Gastrocnemius medialis (tissue), 4 donors: ENCODE results near the gene USP2. TPM values are rescaled to one million over a fixed set of nuclear protein-coding genes. Genes with fewer than 3 reads are reported as not detected.

Experiments used
- ATAC-seq, 2 donors: fragments of 150-250 bp; one replicate each; pipeline ENCODE4 v1.9.1; 2016
- DNase-seq, 2 donors: peaks; one replicate each; pipeline ENCODE4 v3.0.0-alpha.2; 2019
- H3K27ac ChIP-seq, 4 donors: fragments of 200-600 bp; sonication (generic); 1 replicate in 1 of 4; 2 replicates in 3 of 4; pipeline ENCODE4 v1.5.1; 2016 to 2018; ENCODE audit warnings: mild to moderate bottlenecking in 2 of 4, moderate library complexity in 1 of 4
- H3K27me3 ChIP-seq, 3 donors: fragments of 200-600 bp; sonication (generic) in 2 of 3; 1 replicate in 1 of 3; 2 replicates in 2 of 3; pipeline versions ENCODE4 v1.5.1 to v1.6.0; 2016 to 2019; ENCODE audit warnings: mild to moderate bottlenecking in 1 of 3, moderate library complexity in 1 of 3
- H3K36me3 ChIP-seq, 2 donors: fragments of 200-600 bp; sonication (generic) in 1 of 2; one replicate each; pipeline ENCODE4 v1.5.1; 2017 to 2018
- H3K4me1 ChIP-seq, 2 donors: fragments of 200-600 bp; sonication (generic) in 1 of 2; one replicate each; pipeline ENCODE4 v1.5.1; 2016 to 2017; ENCODE audit warnings: mild to moderate bottlenecking in 2 of 2
- H3K4me3 ChIP-seq, 4 donors: fragments of 200-600 bp; sonication (generic) in 3 of 4; 1 replicate in 1 of 4; 2 replicates in 3 of 4; pipeline ENCODE4 v1.5.1; 2016 to 2019; ENCODE audit warnings: mild to moderate bottlenecking in 2 of 4
- H3K9me3 ChIP-seq, 3 donors: fragments of 200-600 bp; sonication (generic) in 2 of 3; 1 replicate in 1 of 3; 2 replicates in 2 of 3; pipeline ENCODE4 v1.5.1; 2016 to 2019
- POLR2A ChIP-seq, 2 donors: fragments of 450-650 bp; IDR thresholded peaks; one replicate each; pipeline ENCODE4 v1.6.1; 2017; ENCODE audit warnings: antibody characterized with exemption in 2 of 2, mild to moderate bottlenecking in 2 of 2, moderate library complexity in 2 of 2
- in situ Hi-C, 4 donors: fragments of 200-750 bp; cut with MboI; loops; one replicate each; pipeline versions ENCODE4 v1.15.0 to v1.8.0; 2017; ENCODE audit warnings: low sequenced_read_pairs in 4 of 4
- intact Hi-C: fragments of 100-400 bp; cut with DNase I; formaldehyde crosslinking; loops from one replicate; pipeline ENCODE4 v1.15.1; 2023; ENCODE audit warnings: low total_unique reads
- total RNA-seq, 4 donors: library from RNA; depleted of rRNA; stranded (reverse); fragments of >200 nt; gene quantifications; one replicate each; pipeline versions ENCODE4 v1.1.0 to v1.2.3, GENCODE V29; 2016
- TF ChIP-seq, protein P1 (sequence below), 5 experiments: fragments of 450-650 bp in 3 of 5; fragments of 200-600 bp in 2 of 5; sonication (generic) in 2 of 5; IDR thresholded peaks in 4 of 5; conservative IDR thresholded peaks in 1 of 5; 1 replicate in 4 of 5; 2 replicates in 1 of 5; pipeline ENCODE4 v1.5.1; 2016 to 2019; ENCODE audit warnings: antibody characterized with exemption in 5 of 5, mild to moderate bottlenecking in 3 of 5, moderate library complexity in 3 of 5

Gene USP2
- total RNA-seq, 4 donors from 2014 or later = 19.4 to 105 (median 46.0) TPM

DNA sequence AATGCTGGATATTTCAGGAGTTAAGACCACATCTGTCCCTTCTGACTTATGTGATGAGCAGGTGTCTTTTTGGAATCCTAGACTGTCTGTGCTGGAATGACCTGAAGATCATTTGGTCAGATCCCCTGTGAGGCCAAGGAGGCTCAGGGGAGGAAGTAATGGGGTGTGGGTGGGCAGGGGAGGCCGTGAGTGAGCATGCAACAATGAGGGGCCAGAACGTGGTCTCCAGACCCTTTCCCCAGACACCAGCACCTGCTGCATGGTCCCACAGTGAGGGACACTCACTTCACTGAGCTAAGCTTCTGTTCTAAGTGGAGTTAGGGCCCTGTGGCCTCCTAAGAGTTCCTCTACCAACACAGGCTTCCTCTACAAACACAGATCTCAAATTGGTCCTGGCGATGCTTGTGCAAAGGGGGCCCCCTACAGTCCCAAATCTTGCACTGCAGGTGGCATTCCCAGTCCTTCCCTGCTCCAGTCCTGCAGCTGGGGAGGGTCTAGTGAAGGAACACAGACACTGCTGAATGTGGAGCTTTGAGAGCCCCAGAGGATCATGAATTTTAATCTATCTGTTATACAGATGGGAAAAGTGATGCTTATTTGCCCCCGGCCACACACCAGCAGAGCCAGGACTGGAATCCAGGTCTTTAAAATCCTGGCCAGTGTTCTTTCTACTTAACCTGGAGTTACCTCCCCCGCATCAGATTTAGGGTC lies 7.4 kb downstream of the USP2 start:
- intact Hi-C loops = loop anchor here (1.0 kb wide), 1 partner anchor 18 kb away; no protein-coding TSS in a partner anchor
- in situ Hi-C loops = no loop called here

DNA sequence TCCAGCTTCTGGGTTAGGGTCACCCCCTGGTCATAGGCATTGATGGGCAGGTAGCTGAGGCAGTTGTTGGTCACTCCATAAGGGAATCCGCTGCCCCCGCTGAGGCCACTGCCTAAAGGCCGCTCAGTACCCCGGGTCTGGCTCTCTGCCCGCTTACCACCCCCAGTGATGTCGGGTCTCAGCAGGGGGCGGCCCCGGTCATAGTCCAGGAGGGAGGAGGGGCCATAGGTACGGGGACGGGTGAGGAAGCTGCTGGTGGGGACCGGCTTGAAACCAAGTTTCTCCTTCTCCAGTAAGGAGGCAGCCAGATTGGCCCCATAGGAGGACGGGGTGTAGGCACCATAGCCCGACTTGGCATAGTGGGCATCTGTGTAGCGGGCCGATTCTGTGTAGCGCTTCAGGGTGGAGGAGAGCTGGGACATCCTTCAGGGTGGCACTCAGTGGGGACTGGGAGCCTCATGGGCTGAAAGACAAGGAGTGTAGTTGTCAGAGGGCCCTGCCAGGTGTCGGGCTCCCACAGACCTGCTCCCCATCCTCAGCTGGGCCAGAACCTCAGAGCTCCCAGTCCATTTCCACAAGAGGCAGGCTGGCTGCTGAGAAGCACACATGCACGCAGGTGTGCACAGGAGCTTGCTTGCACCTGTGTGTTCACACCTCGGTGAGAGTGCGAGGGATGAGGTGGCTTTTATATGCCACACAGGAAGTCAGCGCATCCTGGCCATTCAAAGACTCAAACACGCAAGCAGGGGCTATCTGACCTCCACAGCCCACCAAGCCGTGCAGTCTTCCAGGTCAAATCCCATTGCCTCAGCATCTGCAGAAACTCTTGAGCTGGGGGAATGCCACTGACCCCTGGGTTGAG lies 8.2 kb downstream of the USP2 start:
- peak overlapping the region in 1 of 4 donors; percentile 32 for H3K4me3 ChIP-seq
- intact Hi-C loops (no loop called here), in situ Hi-C loops (no loop called here)
- DNase-seq = peak in 1 of 2 donors; percentile 33
- H3K9me3 ChIP-seq = no peaks in the 10 kb centered on the region
- ATAC-seq = no peak
- peaks cover 89 to 96% of the 10 kb centered on the region in 2 donors for H3K4me1 ChIP-seq
- H3K27ac ChIP-seq = peak overlapping the region; percentile 96 to 99 (median 98)
- no peak for TF ChIP-seq POLR2A (IDR thresholded peaks at IDR 0.05)
- TF ChIP-seq, protein P1, sequence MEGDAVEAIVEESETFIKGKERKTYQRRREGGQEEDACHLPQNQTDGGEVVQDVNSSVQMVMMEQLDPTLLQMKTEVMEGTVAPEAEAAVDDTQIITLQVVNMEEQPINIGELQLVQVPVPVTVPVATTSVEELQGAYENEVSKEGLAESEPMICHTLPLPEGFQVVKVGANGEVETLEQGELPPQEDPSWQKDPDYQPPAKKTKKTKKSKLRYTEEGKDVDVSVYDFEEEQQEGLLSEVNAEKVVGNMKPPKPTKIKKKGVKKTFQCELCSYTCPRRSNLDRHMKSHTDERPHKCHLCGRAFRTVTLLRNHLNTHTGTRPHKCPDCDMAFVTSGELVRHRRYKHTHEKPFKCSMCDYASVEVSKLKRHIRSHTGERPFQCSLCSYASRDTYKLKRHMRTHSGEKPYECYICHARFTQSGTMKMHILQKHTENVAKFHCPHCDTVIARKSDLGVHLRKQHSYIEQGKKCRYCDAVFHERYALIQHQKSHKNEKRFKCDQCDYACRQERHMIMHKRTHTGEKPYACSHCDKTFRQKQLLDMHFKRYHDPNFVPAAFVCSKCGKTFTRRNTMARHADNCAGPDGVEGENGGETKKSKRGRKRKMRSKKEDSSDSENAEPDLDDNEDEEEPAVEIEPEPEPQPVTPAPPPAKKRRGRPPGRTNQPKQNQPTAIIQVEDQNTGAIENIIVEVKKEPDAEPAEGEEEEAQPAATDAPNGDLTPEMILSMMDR (IDR thresholded peaks at IDR 0.05 in 4 of 5, conservative IDR thresholded peaks at IDR 0.05 in 1 of 5) = no peak
- H3K27me3 ChIP-seq = no peaks in the 10 kb centered on the region
- H3K36me3 ChIP-seq = no peaks in the 10 kb centered on the region

More for the DNA sequence above, 7.4 kb downstream of the USP2 start:
- DNase-seq = peak in 1 of 2 donors; percentile 82
- Histone ChIP-seq H3K4me1 (peaks cover 82 to 89% of the 10 kb centered on the region in 2 donors), H3K27me3 (no peaks in the 10 kb centered on the region), H3K9me3 (no peaks in the 10 kb centered on the region), H3K36me3 (no peaks in the 10 kb centered on the region), H3K27ac (peak overlapping the region; percentile 96 to 99 (median 98)), H3K4me3 (peak overlapping the region in 1 of 4 donors; percentile 38)
- TF ChIP-seq, protein P1 (IDR thresholded peaks at IDR 0.05 in 4 of 5, conservative IDR thresholded peaks at IDR 0.05 in 1 of 5) = peak; percentile 93 to 96 (median 93)
- TF ChIP-seq POLR2A (IDR thresholded peaks at IDR 0.05) = no peak
- ATAC-seq = peak; percentile 10 to 15

DNA sequence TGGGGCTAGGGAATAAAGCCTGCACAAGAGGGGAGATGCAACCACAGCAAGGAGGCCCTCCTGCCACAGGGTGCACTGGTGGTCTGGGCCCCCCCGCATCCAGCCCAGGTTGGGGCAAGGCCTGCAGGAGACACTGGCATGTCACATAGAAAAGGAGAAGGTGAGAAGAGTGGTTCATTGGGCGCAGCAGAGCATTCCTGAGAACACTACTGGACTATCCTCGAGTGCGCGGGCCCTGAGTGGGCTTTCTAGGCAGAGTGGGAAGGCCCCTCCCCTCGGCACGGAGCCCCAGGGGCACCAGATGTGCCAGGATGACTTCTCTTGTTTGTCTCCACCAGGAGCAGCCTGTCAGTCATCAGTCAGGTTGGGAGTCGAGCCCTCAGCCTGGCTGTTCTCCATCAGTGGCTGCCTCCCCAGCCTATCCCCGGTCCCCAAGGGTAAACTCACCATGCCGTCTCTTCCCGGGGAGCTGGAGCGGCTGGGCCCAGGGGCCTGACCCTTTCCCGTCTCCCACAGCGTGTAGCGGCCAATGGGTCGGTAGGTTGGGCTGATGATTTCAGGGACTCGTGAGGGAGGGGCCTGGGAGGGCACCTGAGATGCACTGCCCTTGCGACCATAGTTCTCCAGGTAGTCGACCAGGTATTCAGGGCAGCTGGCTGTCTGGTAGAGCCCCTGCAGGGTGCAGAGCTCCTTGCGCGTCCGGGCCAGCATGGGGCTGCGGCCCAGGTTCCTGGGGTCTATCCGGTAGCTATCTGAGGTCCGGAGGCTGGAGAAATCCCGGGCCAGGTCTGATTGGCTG lies 9.0 kb downstream of the USP2 start:
- TF ChIP-seq, protein P1 (IDR thresholded peaks at IDR 0.05 in 4 of 5, conservative IDR thresholded peaks at IDR 0.05 in 1 of 5) = no peak
- TF ChIP-seq POLR2A (IDR thresholded peaks at IDR 0.05) = no peak
- intact Hi-C loops (no loop called here), in situ Hi-C loops (no loop called here)
- Histone ChIP-seq H3K9me3 (no peaks in the 10 kb centered on the region), H3K27ac (peak overlapping the region; percentile 96 to 99 (median 98)), H3K4me1 (peaks cover 92 to 100% of the 10 kb centered on the region in 2 donors), H3K4me3 (peak overlapping the region in 1 of 4 donors; percentile 32), H3K27me3 (no peaks in the 10 kb centered on the region), H3K36me3 (no peaks in the 10 kb centered on the region)
- DNase-seq (peak; percentile 70 to 78), ATAC-seq (peak in 1 of 2 donors; percentile 6)

DNA sequence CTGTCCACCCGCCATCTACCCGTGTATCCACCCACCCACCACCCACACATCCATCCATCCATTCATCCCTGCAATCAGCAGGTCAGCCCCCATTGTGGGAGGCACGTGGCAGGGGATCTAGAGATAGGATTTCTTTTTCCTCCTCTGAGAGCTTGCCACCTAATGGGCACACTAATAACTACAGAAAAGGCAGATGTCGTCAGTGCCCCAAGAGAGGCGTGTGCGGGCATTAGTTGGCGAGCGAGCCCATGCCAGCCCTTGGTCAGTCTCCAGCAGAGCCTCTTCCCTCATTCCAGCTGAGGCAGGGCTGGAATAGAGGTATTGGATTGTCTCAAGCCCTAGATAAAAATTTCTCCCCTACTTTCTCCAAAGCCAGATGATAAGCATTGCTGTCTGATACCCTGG lies 9.7 kb downstream of the USP2 start:
- TF ChIP-seq POLR2A (IDR thresholded peaks at IDR 0.05) = peak; percentile 53 to 60
- TF ChIP-seq, protein P1 (IDR thresholded peaks at IDR 0.05 in 4 of 5, conservative IDR thresholded peaks at IDR 0.05 in 1 of 5) = peak; percentile 25 to 44 (median 37)
- peak in 1 of 2 donors; percentile 85 for DNase-seq
- Histone ChIP-seq H3K9me3 (no peaks in the 10 kb centered on the region), H3K27ac (peak overlapping the region; percentile 96 to 99 (median 98)), H3K4me1 (peaks cover 92 to 100% of the 10 kb centered on the region in 2 donors), H3K36me3 (no peaks in the 10 kb centered on the region), H3K27me3 (no peaks in the 10 kb centered on the region), H3K4me3 (no peak overlapping the region)
- intact Hi-C loops = loop anchor here (1.0 kb wide), 1 partner anchor 10 kb away; no protein-coding TSS in a partner anchor
- peak; percentile 15 to 19 for ATAC-seq
- in situ Hi-C loops = no loop called here
